Measurements from ENCODE around the gene AGBL4. TPM values are rescaled to one million over a fixed set of nuclear protein-coding genes. Genes with fewer than 3 reads are reported as not detected.

The AGBL4 gene
- polyA plus RNA-seq, 3 donors: 0.05 TPM; not detected in 2

DNA sequence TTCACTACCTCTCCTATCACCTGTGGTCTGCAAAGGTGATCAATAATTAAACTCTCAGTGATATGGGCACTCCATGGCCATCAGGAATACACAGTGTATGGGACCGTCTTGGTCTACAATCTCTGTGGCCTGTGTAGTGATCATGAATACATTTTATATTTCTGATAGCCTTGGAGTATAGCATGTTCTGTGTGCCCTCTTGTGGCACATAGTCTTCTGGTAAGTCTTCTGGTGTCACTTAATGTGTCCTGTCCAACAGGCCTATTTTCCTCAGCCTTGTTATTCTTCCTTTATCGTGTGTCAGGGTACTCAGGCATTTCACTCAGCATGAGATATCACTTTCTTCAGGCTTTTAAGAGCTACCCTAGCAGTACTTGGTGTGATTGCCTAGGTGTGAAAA, 393.6 kb downstream of the AGBL4 start:
- DNase-seq: no peak
- TF ChIP-seq, protein P1, sequence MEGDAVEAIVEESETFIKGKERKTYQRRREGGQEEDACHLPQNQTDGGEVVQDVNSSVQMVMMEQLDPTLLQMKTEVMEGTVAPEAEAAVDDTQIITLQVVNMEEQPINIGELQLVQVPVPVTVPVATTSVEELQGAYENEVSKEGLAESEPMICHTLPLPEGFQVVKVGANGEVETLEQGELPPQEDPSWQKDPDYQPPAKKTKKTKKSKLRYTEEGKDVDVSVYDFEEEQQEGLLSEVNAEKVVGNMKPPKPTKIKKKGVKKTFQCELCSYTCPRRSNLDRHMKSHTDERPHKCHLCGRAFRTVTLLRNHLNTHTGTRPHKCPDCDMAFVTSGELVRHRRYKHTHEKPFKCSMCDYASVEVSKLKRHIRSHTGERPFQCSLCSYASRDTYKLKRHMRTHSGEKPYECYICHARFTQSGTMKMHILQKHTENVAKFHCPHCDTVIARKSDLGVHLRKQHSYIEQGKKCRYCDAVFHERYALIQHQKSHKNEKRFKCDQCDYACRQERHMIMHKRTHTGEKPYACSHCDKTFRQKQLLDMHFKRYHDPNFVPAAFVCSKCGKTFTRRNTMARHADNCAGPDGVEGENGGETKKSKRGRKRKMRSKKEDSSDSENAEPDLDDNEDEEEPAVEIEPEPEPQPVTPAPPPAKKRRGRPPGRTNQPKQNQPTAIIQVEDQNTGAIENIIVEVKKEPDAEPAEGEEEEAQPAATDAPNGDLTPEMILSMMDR (IDR thresholded peaks at IDR 0.05): no peak
- Mint-ChIP-seq H3K4me1 (no peaks in the 10 kb centered on the region), H3K27ac (no peak overlapping the region), H3K4me3 (no peak overlapping the region), H3K36me3 (no peaks in the 10 kb centered on the region), H3K9me3 (peaks cover 0 to 7% (median 2%) of the 10 kb centered on the region in 7 donors), H3K27me3 (ENCODE audit: low read depth in 3 of 3) (peaks cover 0 to 2% (median 0%) of the 10 kb centered on the region in 3 donors)
- H3K9ac ChIP-seq (ENCODE audit: insufficient read depth, low read length, poor library complexity, severe bottlenecking): no peak overlapping the region
- intact Hi-C loops (cut with micrococcal nuclease): no loop called here
- no peaks in the 10 kb centered on the region for H3K36me3 ChIP-seq (replicated peaks in 1 of 2; ENCODE audit: control insufficient read depth in 1 of 2, insufficient read depth in 2 of 2, low read length in 2 of 2)
- H3K4me2 ChIP-seq (replicated peaks; ENCODE audit: extremely low read depth, low read length, poor library complexity, severe bottlenecking): no peak overlapping the region
- no peaks in the 10 kb centered on the region for H4K20me1 ChIP-seq (ENCODE audit: insufficient read depth, low read length)
- WGBS (ENCODE audit: insufficient coverage): 93% methylated on average over 2 of the region's 2 CpGs
- H3K27ac ChIP-seq (ENCODE audit: low read depth in 1 of 2, low read length in 2 of 2): no peak overlapping the region
- no peaks in the 10 kb centered on the region for H3K4me1 ChIP-seq (ENCODE audit: control insufficient read depth in 1 of 2, insufficient read depth in 2 of 2, low read length in 2 of 2)
- no peak overlapping the region for H2AFZ ChIP-seq (ENCODE audit: insufficient read depth, low read depth, low read length, poor library complexity, severe bottlenecking)
- H3K79me2 ChIP-seq (ENCODE audit: insufficient read depth, low read length): no peaks in the 10 kb centered on the region
- H3K27me3 ChIP-seq (ENCODE audit: control insufficient read depth in 2 of 2, insufficient read depth in 2 of 2, low read length in 2 of 2): no peaks in the 10 kb centered on the region
- no peak overlapping the region for H3K4me3 ChIP-seq (replicated peaks in 1 of 3; ENCODE audit: low read depth in 2 of 3, low read length in 3 of 3)
- H3K9me3 ChIP-seq (replicated peaks in 1 of 2; ENCODE audit: control insufficient read depth in 1 of 2, insufficient read depth in 1 of 2, low read length in 2 of 2): no peaks in the 10 kb centered on the region

DNA sequence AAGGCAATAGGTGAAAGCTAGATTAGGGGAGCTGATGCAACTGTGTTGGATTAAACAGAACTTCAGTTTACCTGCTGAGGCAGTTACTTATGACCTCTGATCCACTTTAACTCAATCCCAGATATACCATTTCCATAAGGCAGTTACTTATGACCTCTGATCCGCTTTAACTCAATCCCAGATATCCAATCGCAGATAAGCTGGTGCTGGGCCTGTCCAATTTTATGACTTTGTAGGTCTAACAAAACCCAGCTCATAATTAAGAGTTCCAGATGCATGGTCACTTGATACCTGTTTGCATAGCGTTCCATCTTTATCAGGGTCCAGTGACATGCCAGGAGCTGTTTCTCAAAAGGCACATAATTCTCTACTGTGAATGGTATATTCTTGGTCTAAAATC, 396.0 kb downstream of the AGBL4 start:
- Mint-ChIP-seq H3K27ac (no peak overlapping the region), H3K4me1 (no peaks in the 10 kb centered on the region), H3K4me3 (no peak overlapping the region), H3K9me3 (peaks cover 0 to 5% (median 2%) of the 10 kb centered on the region in 7 donors), H3K36me3 (no peaks in the 10 kb centered on the region), H3K27me3 (ENCODE audit: low read depth in 3 of 3) (peaks cover 0 to 2% (median 1%) of the 10 kb centered on the region in 3 donors)
- no peaks in the 10 kb centered on the region for H3K4me1 ChIP-seq (ENCODE audit: control insufficient read depth in 1 of 2, insufficient read depth in 2 of 2, low read length in 2 of 2)
- H3K79me2 ChIP-seq (ENCODE audit: insufficient read depth, low read length): no peaks in the 10 kb centered on the region
- no peak for DNase-seq
- no peak overlapping the region for H2AFZ ChIP-seq (ENCODE audit: insufficient read depth, low read depth, low read length, poor library complexity, severe bottlenecking)
- H3K4me3 ChIP-seq (replicated peaks in 1 of 3; ENCODE audit: low read depth in 2 of 3, low read length in 3 of 3): no peak overlapping the region
- H3K9me3 ChIP-seq (replicated peaks in 1 of 2; ENCODE audit: control insufficient read depth in 1 of 2, insufficient read depth in 1 of 2, low read length in 2 of 2): no peaks in the 10 kb centered on the region
- H3K27ac ChIP-seq (ENCODE audit: low read depth in 1 of 2, low read length in 2 of 2): no peak overlapping the region
- H4K20me1 ChIP-seq (ENCODE audit: insufficient read depth, low read length): no peaks in the 10 kb centered on the region
- 95% methylated on average over 2 of the region's 3 CpGs for WGBS (ENCODE audit: insufficient coverage)
- H3K27me3 ChIP-seq (ENCODE audit: control insufficient read depth in 2 of 2, insufficient read depth in 2 of 2, low read length in 2 of 2): no peaks in the 10 kb centered on the region
- H3K9ac ChIP-seq (ENCODE audit: insufficient read depth, low read length, poor library complexity, severe bottlenecking): no peak overlapping the region
- TF ChIP-seq, protein P1 (IDR thresholded peaks at IDR 0.05): no peak
- no peak overlapping the region for H3K4me2 ChIP-seq (replicated peaks; ENCODE audit: extremely low read depth, low read length, poor library complexity, severe bottlenecking)
- intact Hi-C loops (cut with micrococcal nuclease): no loop called here
- no peaks in the 10 kb centered on the region for H3K36me3 ChIP-seq (replicated peaks in 1 of 2; ENCODE audit: control insufficient read depth in 1 of 2, insufficient read depth in 2 of 2, low read length in 2 of 2)
